ENCODE results near the gene TLR5. TPM values are rescaled to one million over a fixed set of nuclear protein-coding genes. Genes with fewer than 3 reads are reported as not detected.

Gene TLR5
- total RNA-seq, 1 donor: 0.36 TPM

GRCh38 chr1:223133824-223134435, 9.1 kb downstream of the TLR5 start:
- peak; percentile 79 for DNase-seq (ENCODE audit: low read depth)
- H3K4me3 ChIP-seq (ENCODE audit: low read depth, low read length): peak overlapping the region; percentile 49
- TF ChIP-seq CTCF (IDR thresholded peaks at IDR 0.05; ENCODE audit: insufficient read depth, low read length): peak; percentile 96

GRCh38 chr1:223133306-223133823, 9.7 kb downstream of the TLR5 start:
- no peak for TF ChIP-seq CTCF (IDR thresholded peaks at IDR 0.05; ENCODE audit: insufficient read depth, low read length)
- no peak for DNase-seq (ENCODE audit: low read depth)
- H3K4me3 ChIP-seq (ENCODE audit: low read depth, low read length): peak overlapping the region; percentile 22

GRCh38 chr1:223129229-223129901, 13.7 kb downstream of the TLR5 start:
- H3K4me3 ChIP-seq (ENCODE audit: low read depth, low read length): peak overlapping the region; percentile 39
- peak; percentile 89 for TF ChIP-seq CTCF (IDR thresholded peaks at IDR 0.05; ENCODE audit: insufficient read depth, low read length)
- DNase-seq (ENCODE audit: low read depth): peak; percentile 46

- no peak for DNase-seq (ENCODE audit: low read depth)
- no peak overlapping the region for H3K4me3 ChIP-seq (ENCODE audit: low read depth, low read length)
- no peak for TF ChIP-seq CTCF (IDR thresholded peaks at IDR 0.05; ENCODE audit: insufficient read depth, low read length)
Observed at GRCh38 chr1:223126741-223127140, 16.3 kb downstream of the TLR5 start.

GRCh38 chr1:223125766-223126165, 17.3 kb downstream of the TLR5 start:
- H3K4me3 ChIP-seq (ENCODE audit: low read depth, low read length): no peak overlapping the region
- no peak for TF ChIP-seq CTCF (IDR thresholded peaks at IDR 0.05; ENCODE audit: insufficient read depth, low read length)
- DNase-seq (ENCODE audit: low read depth): no peak

- peak overlapping the region; percentile 51 for H3K4me3 ChIP-seq (ENCODE audit: low read depth, low read length)
- TF ChIP-seq CTCF (IDR thresholded peaks at IDR 0.05; ENCODE audit: insufficient read depth, low read length): no peak
- DNase-seq (ENCODE audit: low read depth): peak; percentile 36
Observed at GRCh38 chr1:223123011-223123610, 19.9 kb downstream of the TLR5 start.
